Esophagus squamous epithelium (tissue), 5 donors: Measurements from ENCODE around the gene UBE2J2. TPM values are rescaled to one million over a fixed set of nuclear protein-coding genes. Genes with fewer than 3 reads are reported as not detected.

Experiments used
- DNase-seq: peaks from one replicate; lab custom pipeline; 2025; lab: John Stamatoyannopoulos, UW
- H3K27ac ChIP-seq, 4 donors: fragments of 200-600 bp; sonication (generic); one replicate each; pipeline ENCODE4 v1.5.1; 2016 to 2019; ENCODE audit warnings: mild to moderate bottlenecking in 1 of 4
- H3K27me3 ChIP-seq, 4 donors: fragments of 200-600 bp; sonication (generic); 1 replicate in 3 of 4; 2 replicates in 1 of 4; pipeline versions ENCODE4 v1.5.1 to v1.6.0; 2017 to 2021; ENCODE audit warnings: antibody characterized with exemption in 1 of 4
- H3K36me3 ChIP-seq, 3 donors: fragments of 200-600 bp; sonication (generic); one replicate each; pipeline ENCODE4 v1.5.1; 2016 to 2019
- H3K4me1 ChIP-seq, 3 donors: fragments of 200-600 bp; sonication (generic); one replicate each; pipeline ENCODE4 v1.5.1; 2017 to 2019
- H3K4me3 ChIP-seq, 4 donors: fragments of 200-600 bp; sonication (generic); 1 replicate in 3 of 4; 2 replicates in 1 of 4; pipeline ENCODE4 v1.5.1; 2016 to 2019; ENCODE audit warnings: mild to moderate bottlenecking in 2 of 4, moderate library complexity in 1 of 4
- H3K9me3 ChIP-seq, 3 donors: fragments of 200-600 bp; sonication (generic); one replicate each; pipeline ENCODE4 v1.5.1; 2016 to 2019
- CTCF ChIP-seq, 6 experiments: fragments of 450-650 bp in 4 of 6; fragments of 200-600 bp in 2 of 6; sonication (generic) in 2 of 6; IDR thresholded peaks; one replicate each; pipeline ENCODE4 v1.5.1; 2016 to 2019; ENCODE audit warnings: antibody characterized with exemption in 6 of 6, mild to moderate bottlenecking in 4 of 6, moderate library complexity in 4 of 6
- POLR2A ChIP-seq, 4 donors: fragments of 450-650 bp; IDR thresholded peaks; one replicate each; pipeline ENCODE4 v1.6.1; 2017; ENCODE audit warnings: antibody characterized with exemption in 4 of 4, mild to moderate bottlenecking in 4 of 4, moderate library complexity in 3 of 4
- WGBS, 2 donors: methylation state at CpG; one replicate each; pipeline ENCODE4 v1.1.5; 2018; 5-methylcytosine and 5-hydroxymethylcytosine counted together
- intact Hi-C: fragments of 100-400 bp; cut with DNase I; formaldehyde crosslinking; loops from one replicate; pipeline ENCODE4 v1.15.0; 2022
- total RNA-seq, 4 donors: library from RNA; depleted of rRNA; stranded (reverse); fragments of >200 nt; gene quantifications; one replicate each; pipeline ENCODE4 v1.1.0, GENCODE V29; 2016
- donor health status: DM: yes; HTN: yes; CAD: no.

Gene UBE2J2
- total RNA-seq, 4 donors from 2014 or later, result 32.6 to 54.3 (median 42.5) TPM

GRCh38 chr1:1298861-1299685 lies 25.4 kb upstream of the UBE2J2 start:
- Histone ChIP-seq H3K27ac (no peak overlapping the region), H3K36me3 (peaks cover 3 to 62% (median 20%) of the 10 kb centered on the region in 3 donors), H3K4me3 (no peak overlapping the region), H3K27me3 (no peaks in the 10 kb centered on the region), H3K9me3 (no peaks in the 10 kb centered on the region), H3K4me1 (peaks cover 15 to 35% (median 22%) of the 10 kb centered on the region in 3 donors)
- WGBS, 2 donors, result 50 to 66% methylated on average over 1 to 13 of the region's 30 CpGs
- intact Hi-C loops, result loop anchor here (10.0 kb wide), 1 partner anchor 264 kb away; no protein-coding TSS in a partner anchor
- no peak for TF ChIP-seq POLR2A (IDR thresholded peaks at IDR 0.05)
- no peak for DNase-seq

GRCh38 chr1:1297802-1298424 lies 24.3 kb upstream of the UBE2J2 start:
- intact Hi-C loops, result loop anchor here (10.0 kb wide), 1 partner anchor 263 kb away; no protein-coding TSS in a partner anchor
- DNase-seq, result no peak

GRCh38 chr1:1296070-1297061 lies 22.7 kb upstream of the UBE2J2 start:
- Histone ChIP-seq H3K27ac (no peak overlapping the region), H3K36me3 (peaks cover 3 to 79% (median 20%) of the 10 kb centered on the region in 3 donors), H3K27me3 (no peaks in the 10 kb centered on the region), H3K4me1 (peaks cover 4 to 20% (median 4%) of the 10 kb centered on the region in 3 donors), H3K9me3 (no peaks in the 10 kb centered on the region), H3K4me3 (no peak overlapping the region)
- 85 to 86% methylated on average over 9 to 20 of the region's 62 CpGs for WGBS, 2 donors
- no peak for DNase-seq
- intact Hi-C loops, result loop anchor here (10.0 kb wide), 1 partner anchor 262 kb away; no protein-coding TSS in a partner anchor
- TF ChIP-seq CTCF (IDR thresholded peaks at IDR 0.05), result no peak
- TF ChIP-seq POLR2A (IDR thresholded peaks at IDR 0.05), result no peak

More at GRCh38 chr1:1297802-1298424, 24.3 kb upstream of the UBE2J2 start:
- 80 to 96% methylated on average over 2 to 12 of the region's 31 CpGs for WGBS, 2 donors
- H3K4me3 ChIP-seq, result no peak overlapping the region
- H3K27ac ChIP-seq, result no peak overlapping the region
- peaks cover 3 to 23% (median 10%) of the 10 kb centered on the region in 3 donors for H3K4me1 ChIP-seq
- H3K36me3 ChIP-seq, result peaks cover 3 to 73% (median 20%) of the 10 kb centered on the region in 3 donors
- H3K27me3 ChIP-seq, result no peaks in the 10 kb centered on the region
- no peaks in the 10 kb centered on the region for H3K9me3 ChIP-seq
- TF ChIP-seq POLR2A (IDR thresholded peaks at IDR 0.05) (no peak), CTCF (IDR thresholded peaks at IDR 0.05) (no peak)

GRCh38 chr1:1295154-1295923 lies 21.7 kb upstream of the UBE2J2 start:
- no peak for DNase-seq
- Histone ChIP-seq H3K27ac (no peak overlapping the region), H3K4me1 (peaks cover 9 to 24% (median 11%) of the 10 kb centered on the region in 3 donors), H3K9me3 (no peaks in the 10 kb centered on the region), H3K4me3 (no peak overlapping the region), H3K27me3 (peaks cover 0 to 1% (median 0%) of the 10 kb centered on the region in 4 donors), H3K36me3 (peaks cover 3 to 77% (median 20%) of the 10 kb centered on the region in 3 donors)
- TF ChIP-seq POLR2A (IDR thresholded peaks at IDR 0.05), result no peak
- no peak for TF ChIP-seq CTCF (IDR thresholded peaks at IDR 0.05)
- intact Hi-C loops, result loop anchor here (10.0 kb wide), 1 partner anchor 261 kb away; no protein-coding TSS in a partner anchor
- WGBS, 2 donors, result 92 to 94% methylated on average over 12 to 18 of the region's 35 CpGs
